Measurements from ENCODE around the gene NMBR.
"Not testable (repeated sequence)": the region's sequence is repeated elsewhere in the genome, so short reads cannot be mapped to it uniquely, and the experiment has no call there.

NMBR gene

DNA sequence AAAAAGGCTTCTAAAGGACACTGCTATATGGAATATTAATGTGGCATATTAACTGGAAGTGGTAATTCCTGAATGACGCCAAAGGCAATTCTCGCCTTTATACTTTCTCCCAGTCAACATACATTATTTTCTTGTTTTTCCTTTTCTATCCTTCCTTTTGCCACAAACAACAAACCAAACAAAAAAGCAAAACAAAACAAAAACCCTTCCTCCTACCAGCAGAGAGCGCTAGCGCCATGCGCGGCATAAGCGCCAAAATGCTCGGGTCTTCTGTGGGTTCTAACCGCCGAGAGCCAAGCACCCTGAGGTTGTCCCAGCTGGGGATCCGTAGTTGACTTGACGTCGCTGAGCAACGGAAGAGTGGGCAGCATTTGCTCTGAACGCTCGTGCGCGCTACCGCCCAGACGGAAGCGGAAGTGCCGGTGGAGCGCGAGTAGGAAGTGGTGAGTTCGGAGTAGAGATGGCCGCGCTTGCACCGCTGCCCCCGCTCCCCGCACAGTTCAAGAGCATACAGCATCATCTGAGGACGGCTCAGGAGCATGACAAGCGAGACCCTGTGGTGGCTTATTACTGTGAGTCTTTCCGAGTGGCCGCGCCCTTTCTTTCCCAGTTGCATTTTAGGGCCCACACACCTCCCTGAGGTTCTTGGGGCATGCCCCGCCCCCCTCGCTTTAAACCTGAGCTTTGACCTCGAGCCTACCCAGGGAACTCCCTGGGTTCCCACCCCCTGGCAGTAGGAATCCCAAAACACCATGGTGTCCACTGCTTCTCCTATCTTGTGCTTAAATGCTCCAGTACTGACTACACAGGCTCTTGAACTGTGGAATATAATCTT lies at the start of gene NMBR, which contains the start of gene VTA1:
TSS of gene NMBR (minus strand) at position 295 of the 835 bp plus-strand sequence. CDS start 58,464 bp downstream, outside the sequence.
TSS of gene VTA1 (plus strand) at position 436 of the 835 bp plus-strand sequence. CDS start at position 461, 25 bp downstream.
- peak; percentile 97 for DNase-seq (ENCODE audit: low spot score)

DNA sequence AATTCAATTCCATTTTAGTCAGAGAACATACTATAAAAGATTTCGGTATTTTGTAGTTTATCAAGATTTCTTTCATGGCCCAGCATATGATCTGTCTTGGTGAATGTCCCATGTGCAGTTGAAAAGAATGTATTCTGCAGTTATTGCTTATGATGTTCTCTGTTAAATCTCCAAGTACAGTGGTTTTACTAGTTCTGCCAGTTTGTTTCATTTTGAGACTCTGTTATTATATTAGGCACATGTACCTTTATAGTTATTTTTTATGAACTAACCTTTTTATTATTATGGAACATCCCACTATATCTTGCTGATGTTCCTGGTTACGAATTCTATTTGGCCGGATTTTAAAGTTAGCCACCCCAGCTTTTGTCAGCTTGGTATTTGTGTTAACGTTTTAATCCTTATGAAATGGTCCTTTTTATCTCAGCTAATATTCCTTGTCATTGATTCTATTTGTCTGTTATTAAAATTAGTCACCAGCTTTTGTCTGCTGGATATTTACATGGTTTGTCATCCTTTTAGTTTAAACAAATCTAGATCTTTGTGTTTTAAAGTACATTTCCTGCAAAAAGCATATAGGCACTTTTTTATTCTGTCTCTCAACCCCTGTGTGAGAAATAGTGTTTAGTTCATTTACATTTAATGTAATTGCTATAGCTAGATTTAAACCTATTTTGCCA lies 49.1 kb upstream of the NMBR start:
- no peak for DNase-seq (ENCODE audit: low spot score)

GRCh38 chr6:142193621-142194020 lies 46.7 kb upstream of the NMBR start:
- DNase-seq (ENCODE audit: low spot score): no peak

DNA sequence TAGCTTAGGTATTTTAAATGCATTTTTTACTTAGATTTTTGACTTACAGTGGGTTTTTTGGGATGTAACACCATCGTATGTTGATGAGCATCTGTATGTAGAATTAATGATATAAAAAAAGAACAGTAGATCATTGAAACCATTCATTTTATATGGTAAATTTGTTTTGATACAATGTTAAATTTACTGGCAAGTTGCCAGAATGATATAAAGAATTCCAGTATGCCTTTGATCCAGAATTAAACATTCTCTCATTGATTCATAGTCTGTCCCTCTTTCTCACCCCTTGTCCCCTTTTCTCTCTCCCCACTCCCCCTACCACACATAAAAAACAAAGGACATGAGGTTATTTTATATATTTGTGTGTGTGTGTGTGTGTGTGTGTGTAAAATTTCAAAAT lies 45.4 kb upstream of the NMBR start:
- no peak for DNase-seq (ENCODE audit: low spot score)

DNA sequence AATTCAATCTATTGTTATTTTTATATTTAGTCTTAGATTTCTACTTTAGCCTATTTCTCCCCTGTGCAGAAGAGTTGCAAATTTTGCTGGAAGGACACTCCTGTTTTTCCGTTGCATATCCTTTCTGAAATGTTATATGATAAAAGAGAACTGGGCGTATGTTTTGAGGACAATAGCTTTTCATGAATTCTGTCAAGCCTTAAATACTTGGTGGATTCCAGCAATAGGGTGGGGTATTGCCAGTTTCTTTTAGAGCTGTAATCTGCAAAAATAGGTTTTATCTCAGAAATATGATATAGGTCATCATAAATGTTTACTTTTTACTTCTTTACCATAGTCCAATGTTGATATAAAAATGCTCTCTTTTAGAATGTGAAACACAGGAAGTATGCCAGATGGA lies 42.1 kb upstream of the NMBR start:
- no peak for DNase-seq (ENCODE audit: low spot score)

- not testable (repeated sequence) for DNase-seq (ENCODE audit: low spot score)
These were observed 41.4 kb upstream of the NMBR start for GRCh38 chr6:142188341-142188740.

- DNase-seq (ENCODE audit: low spot score): no peak
These were observed 40.3 kb upstream of the NMBR start for GRCh38 chr6:142187209-142187608.

DNA sequence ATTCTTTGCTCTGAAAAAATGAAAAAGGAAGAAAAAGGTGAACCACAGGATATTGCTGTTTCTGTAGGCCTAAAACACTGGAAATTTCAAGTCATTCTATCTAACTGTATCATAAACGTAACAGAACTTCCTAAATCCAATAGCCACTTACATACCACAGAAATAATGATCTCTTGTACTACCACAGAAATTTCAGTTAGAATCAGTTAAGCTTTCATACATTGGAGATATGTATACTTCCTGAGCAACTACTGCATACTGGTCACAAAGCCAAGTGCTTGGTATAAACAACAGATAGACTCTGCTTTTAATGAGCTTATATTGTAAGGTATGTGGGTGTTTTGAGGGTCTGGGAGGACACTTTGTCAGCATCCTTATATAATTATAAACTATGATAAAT lies 38.7 kb upstream of the NMBR start:
- no peak for DNase-seq (ENCODE audit: low spot score)

DNA sequence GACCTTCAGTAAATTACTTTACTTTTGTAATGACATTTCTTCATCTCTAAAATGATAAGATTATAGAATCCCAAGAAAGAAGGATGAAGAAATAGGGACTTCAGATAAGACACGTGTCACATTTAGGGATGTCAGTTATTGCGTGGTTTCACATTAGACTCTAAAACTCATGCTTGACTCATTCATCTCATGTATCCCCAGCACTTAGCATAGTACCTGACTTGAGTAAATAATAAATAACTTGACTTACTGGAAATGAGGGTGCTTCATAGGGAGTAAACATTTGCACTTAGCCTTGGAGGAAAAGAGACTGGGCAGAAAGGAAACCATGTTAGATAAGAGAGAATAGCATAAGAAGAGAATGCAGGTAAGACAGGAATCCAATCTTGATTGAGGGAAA lies 37.4 kb upstream of the NMBR start:
- no peak for DNase-seq (ENCODE audit: low spot score)

- no peak for DNase-seq (ENCODE audit: low spot score)
These were observed 36.4 kb upstream of the NMBR start for GRCh38 chr6:142183351-142183750.

- no peak for DNase-seq (ENCODE audit: low spot score)
These were observed 35.1 kb upstream of the NMBR start for GRCh38 chr6:142182004-142182403.

DNA sequence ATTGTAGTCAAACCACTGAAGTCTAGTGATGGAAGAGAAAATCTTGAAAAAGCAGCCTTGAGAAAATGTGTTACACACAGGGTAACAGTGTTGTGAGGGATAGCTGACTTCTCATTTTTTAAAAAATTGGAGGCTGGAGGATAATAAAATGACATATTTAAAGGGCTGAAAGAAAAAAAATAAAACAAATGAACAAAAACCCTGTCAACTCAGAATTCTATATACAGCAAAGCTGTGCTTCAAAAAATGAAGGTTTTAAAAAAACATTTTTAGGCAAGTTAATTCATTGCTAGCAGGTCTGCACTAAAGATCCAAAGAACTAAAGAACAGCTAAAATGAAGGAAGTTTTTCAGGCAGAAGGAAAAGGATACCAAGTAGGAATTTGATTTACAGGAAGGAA lies 31.2 kb upstream of the NMBR start:
- DNase-seq (ENCODE audit: low spot score): no peak

GRCh38 chr6:142174703-142175102 lies 27.8 kb upstream of the NMBR start:
- DNase-seq (ENCODE audit: low spot score): no peak

DNA sequence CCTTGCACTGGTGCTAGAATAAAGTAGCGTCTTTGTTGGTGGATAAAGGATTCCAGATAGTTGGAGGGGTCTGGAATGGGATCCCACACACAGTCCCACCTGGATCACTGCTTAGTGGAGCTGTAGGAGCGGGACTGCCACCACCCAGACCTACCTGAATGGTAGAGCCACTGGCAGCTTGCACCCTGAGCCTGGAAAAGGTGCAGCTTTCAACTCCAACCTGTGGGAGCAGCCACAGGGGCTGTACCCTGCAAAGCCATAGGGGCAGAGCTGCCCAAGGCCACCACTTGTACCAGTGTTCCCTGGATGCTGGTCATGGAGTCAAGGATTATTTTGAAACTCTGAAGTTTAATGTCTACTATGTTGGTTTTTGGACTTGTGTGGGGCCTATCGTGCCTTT lies 27.1 kb upstream of the NMBR start:
- DNase-seq (ENCODE audit: low spot score): no peak

- DNase-seq (ENCODE audit: low spot score): no peak
These were observed 25.8 kb upstream of the NMBR start for GRCh38 chr6:142172758-142173157.

DNA sequence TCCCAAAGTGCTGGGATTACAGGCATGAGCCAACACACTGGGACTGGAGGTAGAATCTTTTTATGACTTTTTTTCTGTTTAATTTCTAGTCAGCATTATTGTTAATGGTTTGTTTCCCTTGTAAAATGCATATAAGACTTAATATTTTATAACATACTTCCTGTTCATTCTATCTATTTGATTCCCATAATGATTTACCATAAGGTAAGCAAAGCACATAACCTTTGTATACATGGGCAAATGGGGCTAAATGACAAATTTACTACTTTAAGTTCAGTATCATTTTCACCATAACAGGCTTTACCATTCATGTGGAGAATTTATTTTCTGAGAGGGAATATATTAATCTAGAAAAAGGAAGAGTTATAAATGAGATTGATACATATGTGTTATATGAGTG lies 24.4 kb upstream of the NMBR start:
- DNase-seq (ENCODE audit: low spot score): no peak

GRCh38 chr6:142167486-142167885 lies 20.6 kb upstream of the NMBR start:
- DNase-seq (ENCODE audit: low spot score): no peak

- no peak for DNase-seq (ENCODE audit: low spot score)
These were observed 20.1 kb upstream of the NMBR start for GRCh38 chr6:142167071-142167470.

DNA sequence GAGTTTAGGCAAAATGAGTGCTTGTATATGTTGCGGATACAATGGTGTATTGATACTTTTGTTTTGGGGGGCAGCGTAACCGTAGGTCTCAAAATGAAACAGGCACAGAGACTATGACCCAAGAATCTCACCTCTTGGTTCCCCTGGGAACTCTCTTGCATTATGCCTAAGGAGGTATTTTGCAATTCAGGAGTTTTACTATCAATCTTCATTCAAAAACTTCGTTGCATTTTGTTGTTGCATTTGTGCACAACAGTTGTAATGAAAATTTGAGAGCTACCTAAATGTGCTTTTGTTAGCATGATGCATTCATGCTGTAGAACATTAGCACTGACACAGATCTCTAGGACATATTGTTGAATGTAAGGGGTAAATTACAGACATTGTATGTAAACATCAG lies 18.3 kb upstream of the NMBR start:
- DNase-seq (ENCODE audit: low spot score): no peak

- DNase-seq (ENCODE audit: low spot score): no peak
These were observed 15.9 kb upstream of the NMBR start for GRCh38 chr6:142162780-142163179.

DNA sequence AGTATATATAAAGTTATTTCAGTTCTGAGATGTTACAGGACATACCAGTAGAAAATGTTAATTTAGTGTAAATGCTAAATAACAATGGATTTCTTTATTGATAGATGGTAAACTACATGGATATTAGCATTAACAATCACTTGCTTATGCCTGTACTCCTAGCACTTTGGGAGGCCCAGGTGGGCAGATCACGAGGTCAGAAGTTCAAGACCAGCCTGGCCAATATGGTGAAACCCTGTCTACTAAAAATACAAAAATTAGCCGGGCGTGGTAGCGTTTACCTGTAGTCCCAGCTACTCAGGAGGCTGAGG lies 9.8 kb upstream of the NMBR start:
- DNase-seq (ENCODE audit: low spot score): not testable (repeated sequence)

GRCh38 chr6:142155895-142156757 lies 9.2 kb upstream of the NMBR start:
- DNase-seq (ENCODE audit: low spot score): no peak

GRCh38 chr6:142155091-142155490 lies 8.2 kb upstream of the NMBR start:
- no peak for DNase-seq (ENCODE audit: low spot score)
